Liver (tissue), 9 donors: ENCODE measurements around the gene ZNF433. TPM values are rescaled to one million over a fixed set of nuclear protein-coding genes. Genes with fewer than 3 reads are reported as not detected.

Experiments
- DNase-seq: peaks from one replicate; pipeline ENCODE4 v3.0.0-alpha.2; 2017; ENCODE audit warnings: low spot score
- H3K27ac ChIP-seq, 2 donors: one replicate each; pipeline ENCODE4 v1.7.0; 2013; ENCODE audit warnings: inconsistent platforms in 2 of 2, low read length in 2 of 2, control low read depth in 1 of 2, low read depth in 1 of 2, mild to moderate bottlenecking in 1 of 2
- H3K27me3 ChIP-seq, 4 donors: one replicate each; pipeline versions ENCODE4 v1.6.1 to v1.7.0; 2013; ENCODE audit warnings: low read length in 3 of 4, inconsistent platforms in 1 of 4, mild to moderate bottlenecking in 1 of 4, moderate library complexity in 1 of 4; ENCODE audit not compliant: control insufficient read depth in 4 of 4, insufficient read depth in 4 of 4
- H3K36me3 ChIP-seq, 4 donors: one replicate each; pipeline versions ENCODE4 v1.6.1 to v1.7.0; 2013; ENCODE audit warnings: low read length in 3 of 4, mild to moderate bottlenecking in 3 of 4, low read depth in 1 of 4, moderate library complexity in 1 of 4; ENCODE audit not compliant: control insufficient read depth in 4 of 4, insufficient read depth in 3 of 4
- H3K4me1 ChIP-seq, 4 donors: one replicate each; pipeline versions ENCODE4 v1.6.1 to v1.7.0; 2013; ENCODE audit warnings: low read length in 3 of 4, mild to moderate bottlenecking in 3 of 4, moderate library complexity in 1 of 4; ENCODE audit not compliant: control insufficient read depth in 4 of 4, insufficient read depth in 4 of 4
- H3K4me3 ChIP-seq, 3 donors: one replicate each; pipeline versions ENCODE4 v1.6.1 to v1.7.0; 2013; ENCODE audit warnings: low read length in 3 of 3, control low read depth in 1 of 3, low read depth in 1 of 3, mild to moderate bottlenecking in 1 of 3
- H3K9ac ChIP-seq, 2 donors: one replicate each; pipeline ENCODE4 v1.7.0; 2013; ENCODE audit warnings: low read length in 2 of 2, mild to moderate bottlenecking in 2 of 2, moderate library complexity in 2 of 2, control low read depth in 1 of 2, low read depth in 1 of 2
- H3K9me3 ChIP-seq, 4 donors: one replicate each; pipeline versions ENCODE4 v1.6.1 to v1.7.0; 2013; ENCODE audit warnings: low read length in 3 of 4; ENCODE audit not compliant: control insufficient read depth in 4 of 4
- ATF3 ChIP-seq: IDR thresholded peaks from 2 replicates; pipeline ENCODE4 v1.6.1; 2016; ENCODE audit warnings: antibody characterized with exemption
- EGR1 ChIP-seq, 2 donors: IDR thresholded peaks; 2 replicates each; pipeline ENCODE4 v1.6.1; 2016 to 2018; ENCODE audit warnings: antibody characterized with exemption in 2 of 2, low read depth in 2 of 2
- FOXA1 ChIP-seq: IDR thresholded peaks from 2 replicates; pipeline ENCODE4 v1.6.1; 2016; ENCODE audit warnings: antibody characterized with exemption
- FOXA2 ChIP-seq: IDR thresholded peaks from 2 replicates; pipeline ENCODE4 v1.6.1; 2016; ENCODE audit warnings: antibody characterized with exemption
- GABPA ChIP-seq, 2 donors: IDR thresholded peaks in 1 of 2; conservative IDR thresholded peaks in 1 of 2; 2 replicates each; pipeline ENCODE4 v1.6.1; 2016; ENCODE audit warnings: antibody characterized with exemption in 2 of 2, mild to moderate bottlenecking in 1 of 2, moderate library complexity in 1 of 2
- HNF4A ChIP-seq, 2 donors: conservative IDR thresholded peaks; 2 replicates each; pipeline ENCODE4 v1.6.1; 2016; ENCODE audit warnings: antibody characterized with exemption in 2 of 2, mild to moderate bottlenecking in 2 of 2
- HNF4G ChIP-seq: IDR thresholded peaks from 2 replicates; pipeline ENCODE4 v1.6.1; 2016; ENCODE audit warnings: antibody characterized with exemption
- JUND ChIP-seq, 2 donors: IDR thresholded peaks; 2 replicates each; pipeline ENCODE4 v1.6.1; 2016; ENCODE audit warnings: antibody characterized with exemption in 2 of 2
- MAX ChIP-seq: IDR thresholded peaks from 2 replicates; pipeline ENCODE4 v1.6.1; 2016; ENCODE audit warnings: antibody characterized with exemption
- NR2F2 ChIP-seq: IDR thresholded peaks from 2 replicates; pipeline ENCODE4 v1.6.1; 2016; ENCODE audit warnings: antibody characterized with exemption
- RAD21 ChIP-seq, 2 donors: IDR thresholded peaks; 2 replicates each; pipeline ENCODE4 v1.6.1; 2016; ENCODE audit warnings: antibody characterized with exemption in 2 of 2, mild to moderate bottlenecking in 2 of 2
- REST ChIP-seq: IDR thresholded peaks from 2 replicates; pipeline ENCODE4 v1.6.1; 2016; ENCODE audit warnings: antibody characterized with exemption, mild to moderate bottlenecking
- RXRA ChIP-seq, 2 donors: IDR thresholded peaks; 2 replicates each; pipeline ENCODE4 v1.6.1; 2017 to 2018; ENCODE audit warnings: antibody characterized with exemption in 2 of 2, mild to moderate bottlenecking in 1 of 2
- SP1 ChIP-seq: IDR thresholded peaks from 2 replicates; pipeline ENCODE4 v1.6.1; 2018; ENCODE audit warnings: antibody characterized with exemption, mild to moderate bottlenecking
- TAF1 ChIP-seq: conservative IDR thresholded peaks from 2 replicates; pipeline ENCODE4 v1.6.1; 2016; ENCODE audit warnings: antibody characterized with exemption, mild to moderate bottlenecking
- YY1 ChIP-seq: IDR thresholded peaks from 2 replicates; pipeline ENCODE4 v1.6.1; 2016; ENCODE audit warnings: antibody characterized with exemption, mild to moderate bottlenecking
- ZBTB33 ChIP-seq: IDR thresholded peaks from 2 replicates; pipeline ENCODE4 v1.6.1; 2016; ENCODE audit warnings: antibody characterized with exemption
- WGBS: extraction: QIAGEN DNeasy Blood & Tissue Kit; methylation state at CpG from one replicate; pipeline ENCODE4 v1.1.7; 2013; 5-methylcytosine and 5-hydroxymethylcytosine counted together
- polyA plus RNA-seq, 2 donors: library from polyadenylated mRNA; stranded (reverse) in 1 of 2; unstranded in 1 of 2; fragments of 200-250 nt in 1 of 2; fragments of >200 nt in 1 of 2; fragmentation: Nextera tagmentation in 1 of 2; extraction: Ambion mirVana in 1 of 2; gene quantifications; one replicate each; pipeline versions ENCODE4 v1.2.1 to v1.2.3, GENCODE V29; 2013 to 2015
- total RNA-seq, 2 donors: library from RNA; depleted of rRNA; stranded (reverse); fragments of >200 nt; gene quantifications; one replicate each; pipeline ENCODE4 v1.2.3, GENCODE V29; 2014
- donor health status: healthy.
- donor health status: healthy.
- donor health status: healthy.
- donor health status: healthy.
- donor health status: healthy.

ZNF433 gene
- total and polyA plus RNA-seq, 4 donors, result 1.3 to 4.7 (median 2.5) TPM

GRCh38 chr19:12064590-12065538 is 29.4 kb upstream of the ZNF433 start, which contains the start of gene ZNF844:
Gene ZNF844, plus strand, starts transcription at chr19:12064731. Its CDS starts 143 bp downstream, at chr19:12064874.
- Histone ChIP-seq H3K36me3 (peaks cover 0 to 4% (median 1%) of the 10 kb centered on the region in 4 donors), H3K9ac (peak within 1 kb of the TSS; percentile 81 to 83), H3K4me3 (peak within 1 kb of the TSS; percentile 75 to 99 (median 90)), H3K27me3 (no peaks in the 10 kb centered on the region), H3K27ac (peak within 1 kb of the TSS; percentile 79 to 92), H3K4me1 (peaks cover 3 to 7% (median 4%) of the 10 kb centered on the region in 4 donors), H3K9me3 (peaks cover 6 to 20% (median 6%) of the 10 kb centered on the region in 4 donors)
- WGBS, result 3% methylated on average over 66 of the region's 66 CpGs
- TF ChIP-seq ZBTB33 (peak; percentile 49), RXRA (IDR thresholded peaks at IDR 0.05) (peak in 1 of 2 donors; percentile 58), RAD21 (IDR thresholded peaks at IDR 0.05) (peak in 1 of 2 donors; percentile 16), FOXA1 (no peak), EGR1 (IDR thresholded peaks at IDR 0.05; ENCODE audit: low read depth in 2 of 2) (no peak), HNF4G (no peak), YY1 (peak; percentile 82), GABPA (IDR thresholded peaks at IDR 0.05 in 1 of 2, conservative IDR thresholded peaks at IDR 0.05 in 1 of 2) (no peak), ATF3 (no peak), TAF1 (peak; percentile 98), NR2F2 (peak; percentile 62), REST (peak; percentile 94), SP1 (peak; percentile 90), HNF4A (conservative IDR thresholded peaks at IDR 0.05) (peak in 1 of 2 donors; percentile 0), MAX (peak; percentile 65), JUND (IDR thresholded peaks at IDR 0.05) (peak in 1 of 2 donors; percentile 24), FOXA2 (no peak)
- peak; percentile 99 for DNase-seq
